Measurements from ENCODE around the gene CDK14.

DNA sequence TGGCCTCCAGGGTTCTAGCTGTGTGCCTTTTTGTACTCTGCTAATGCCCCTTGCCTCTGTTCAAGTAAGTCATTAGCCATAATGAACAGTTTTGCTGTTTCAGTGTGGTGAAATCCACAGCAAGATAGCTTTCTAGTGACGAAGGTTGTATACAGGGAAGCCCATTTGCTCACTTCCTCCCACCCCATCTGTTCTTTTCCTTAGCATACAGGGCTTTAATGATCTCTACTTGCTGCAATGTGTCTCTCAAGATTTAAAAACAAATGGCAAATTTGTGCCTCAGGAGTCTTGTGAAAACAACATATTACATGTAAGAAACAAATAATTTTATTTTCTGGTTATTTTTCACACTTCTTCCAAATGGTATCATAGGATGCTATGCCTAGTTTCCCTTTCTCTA lies 243.2 kb downstream of the CDK14 start:
- TF ChIP-seq, protein P1, sequence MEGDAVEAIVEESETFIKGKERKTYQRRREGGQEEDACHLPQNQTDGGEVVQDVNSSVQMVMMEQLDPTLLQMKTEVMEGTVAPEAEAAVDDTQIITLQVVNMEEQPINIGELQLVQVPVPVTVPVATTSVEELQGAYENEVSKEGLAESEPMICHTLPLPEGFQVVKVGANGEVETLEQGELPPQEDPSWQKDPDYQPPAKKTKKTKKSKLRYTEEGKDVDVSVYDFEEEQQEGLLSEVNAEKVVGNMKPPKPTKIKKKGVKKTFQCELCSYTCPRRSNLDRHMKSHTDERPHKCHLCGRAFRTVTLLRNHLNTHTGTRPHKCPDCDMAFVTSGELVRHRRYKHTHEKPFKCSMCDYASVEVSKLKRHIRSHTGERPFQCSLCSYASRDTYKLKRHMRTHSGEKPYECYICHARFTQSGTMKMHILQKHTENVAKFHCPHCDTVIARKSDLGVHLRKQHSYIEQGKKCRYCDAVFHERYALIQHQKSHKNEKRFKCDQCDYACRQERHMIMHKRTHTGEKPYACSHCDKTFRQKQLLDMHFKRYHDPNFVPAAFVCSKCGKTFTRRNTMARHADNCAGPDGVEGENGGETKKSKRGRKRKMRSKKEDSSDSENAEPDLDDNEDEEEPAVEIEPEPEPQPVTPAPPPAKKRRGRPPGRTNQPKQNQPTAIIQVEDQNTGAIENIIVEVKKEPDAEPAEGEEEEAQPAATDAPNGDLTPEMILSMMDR (IDR thresholded peaks at IDR 0.05; ENCODE audit: low read depth, low read length, missing input control), result no peak
- TF ChIP-seq EGR1 (IDR thresholded peaks at IDR 0.05; ENCODE audit: low read depth in 2 of 2) (no peak), RAD21 (IDR thresholded peaks at IDR 0.05) (no peak), HNF4A (conservative IDR thresholded peaks at IDR 0.05) (no peak)
- TF ChIP-seq, protein P2, sequence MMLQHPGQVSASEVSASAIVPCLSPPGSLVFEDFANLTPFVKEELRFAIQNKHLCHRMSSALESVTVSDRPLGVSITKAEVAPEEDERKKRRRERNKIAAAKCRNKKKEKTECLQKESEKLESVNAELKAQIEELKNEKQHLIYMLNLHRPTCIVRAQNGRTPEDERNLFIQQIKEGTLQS (IDR thresholded peaks at IDR 0.05), result no peak
